ENCODE results near the gene FHIT. TPM values are rescaled to one million over a fixed set of nuclear protein-coding genes. Genes with fewer than 3 reads are reported as not detected.
"Not testable (repeated sequence)": the region's sequence is repeated elsewhere in the genome, so short reads cannot be mapped to it uniquely, and the experiment has no call there.

FHIT gene
- total RNA-seq, 1 experiment from 2014 or later: 3.6 TPM

GRCh38 chr3:59803268-59803667, 1448.0 kb downstream of the FHIT start:
- H4K20me1 ChIP-seq (ENCODE audit: low read length): no peaks in the 10 kb centered on the region
- H3K9me3 ChIP-seq (ENCODE audit: low read length): no peaks in the 10 kb centered on the region
- TF ChIP-seq CTCF (conservative IDR thresholded peaks at IDR 0.05; ENCODE audit: low read depth, low read length) (no peak), EZH2phosphoT487 (IDR thresholded peaks at IDR 0.05; ENCODE audit: borderline replicate concordance, low read length) (no peak), EZH2 (IDR thresholded peaks at IDR 0.05; ENCODE audit: low read length, unreplicated experiment) (no peak)
- ChIA-PET POLR2A (ENCODE audit: unreplicated experiment) (no interaction called here), CTCF (no interaction called here)
- H3K27ac ChIP-seq (ENCODE audit: low read length): no peak overlapping the region
- no peaks in the 10 kb centered on the region for H3K4me1 ChIP-seq (ENCODE audit: insufficient read depth, low read length)
- ATAC-seq (no peak), DNase-seq (no peak)
- no peaks in the 10 kb centered on the region for H3K79me2 ChIP-seq (ENCODE audit: low read length)
- H3K36me3 ChIP-seq (ENCODE audit: low read depth, low read length): no peaks in the 10 kb centered on the region
- H3F3A ChIP-seq (ENCODE audit: low read length, unreplicated experiment): no peaks in the 10 kb centered on the region
- H2AFZ ChIP-seq (ENCODE audit: low read length): no peak overlapping the region
- H3K9ac ChIP-seq (ENCODE audit: low read length): no peak overlapping the region
- no peaks in the 10 kb centered on the region for H3K9me2 ChIP-seq (replicated peaks; ENCODE audit: low read length)
- intact Hi-C loops (cut with micrococcal nuclease): no loop called here
- no peaks in the 10 kb centered on the region for H3K27me3 ChIP-seq (ENCODE audit: low read length)
- H3K4me2 ChIP-seq (ENCODE audit: low read length): no peak overlapping the region
- no TSS peak for BruUV-seq (replicated peaks)
- no peak overlapping the region for H3K4me3 ChIP-seq (ENCODE audit: low read length)

- H3K4me3 ChIP-seq (ENCODE audit: low read length); H3K27ac ChIP-seq (ENCODE audit: low read length); ATAC-seq; H3K27me3 ChIP-seq (ENCODE audit: low read length); H3K79me2 ChIP-seq (ENCODE audit: low read length); H3K9me3 ChIP-seq (ENCODE audit: low read length); intact Hi-C loops (cut with micrococcal nuclease); POLR2A ChIA-PET (ENCODE audit: unreplicated experiment); H4K20me1 ChIP-seq (ENCODE audit: low read length); H2AFZ ChIP-seq (ENCODE audit: low read length); H3K36me3 ChIP-seq (ENCODE audit: low read depth, low read length); DNase-seq; H3K4me2 ChIP-seq (ENCODE audit: low read length); H3K9ac ChIP-seq (ENCODE audit: low read length); H3F3A ChIP-seq (ENCODE audit: low read length, unreplicated experiment); BruUV-seq (replicated peaks); H3K4me1 ChIP-seq (ENCODE audit: insufficient read depth, low read length); H3K9me2 ChIP-seq (replicated peaks; ENCODE audit: low read length); CTCF ChIA-PET: not testable (repeated sequence)
Observed at GRCh38 chr3:59802453-59802852, 1448.8 kb downstream of the FHIT start.

GRCh38 chr3:59802045-59802444, 1449.2 kb downstream of the FHIT start:
- Histone ChIP-seq H3K9me2 (replicated peaks; ENCODE audit: low read length) (no peaks in the 10 kb centered on the region), H4K20me1 (ENCODE audit: low read length) (no peaks in the 10 kb centered on the region), H3K4me3 (ENCODE audit: low read length) (no peak overlapping the region), H3K27me3 (ENCODE audit: low read length) (no peaks in the 10 kb centered on the region), H2AFZ (ENCODE audit: low read length) (no peak overlapping the region), H3K4me2 (ENCODE audit: low read length) (no peak overlapping the region), H3K27ac (ENCODE audit: low read length) (no peak overlapping the region), H3K9ac (ENCODE audit: low read length) (no peak overlapping the region), H3K9me3 (ENCODE audit: low read length) (no peaks in the 10 kb centered on the region), H3F3A (ENCODE audit: low read length, unreplicated experiment) (no peaks in the 10 kb centered on the region), H3K36me3 (ENCODE audit: low read depth, low read length) (no peaks in the 10 kb centered on the region), H3K79me2 (ENCODE audit: low read length) (no peaks in the 10 kb centered on the region), H3K4me1 (ENCODE audit: insufficient read depth, low read length) (no peaks in the 10 kb centered on the region)
- ChIA-PET CTCF (no interaction called here), POLR2A (ENCODE audit: unreplicated experiment) (no interaction called here)
- no peak for DNase-seq
- no peak for ATAC-seq
- TF ChIP-seq EZH2phosphoT487 (IDR thresholded peaks at IDR 0.05; ENCODE audit: borderline replicate concordance, low read length) (no peak), CTCF (conservative IDR thresholded peaks at IDR 0.05; ENCODE audit: low read depth, low read length) (no peak), EZH2 (IDR thresholded peaks at IDR 0.05; ENCODE audit: low read length, unreplicated experiment) (no peak)
- BruUV-seq (replicated peaks): no TSS peak
- intact Hi-C loops (cut with micrococcal nuclease): no loop called here

Data from PC-3 (cell line).